Measurements from ENCODE around the gene CLMP.

The CLMP gene

GRCh38 chr11:123176785-123177184 is 18.3 kb downstream of the CLMP start:
- DNase-seq (ENCODE audit: low read depth), result no peak
- TF ChIP-seq, protein P1, sequence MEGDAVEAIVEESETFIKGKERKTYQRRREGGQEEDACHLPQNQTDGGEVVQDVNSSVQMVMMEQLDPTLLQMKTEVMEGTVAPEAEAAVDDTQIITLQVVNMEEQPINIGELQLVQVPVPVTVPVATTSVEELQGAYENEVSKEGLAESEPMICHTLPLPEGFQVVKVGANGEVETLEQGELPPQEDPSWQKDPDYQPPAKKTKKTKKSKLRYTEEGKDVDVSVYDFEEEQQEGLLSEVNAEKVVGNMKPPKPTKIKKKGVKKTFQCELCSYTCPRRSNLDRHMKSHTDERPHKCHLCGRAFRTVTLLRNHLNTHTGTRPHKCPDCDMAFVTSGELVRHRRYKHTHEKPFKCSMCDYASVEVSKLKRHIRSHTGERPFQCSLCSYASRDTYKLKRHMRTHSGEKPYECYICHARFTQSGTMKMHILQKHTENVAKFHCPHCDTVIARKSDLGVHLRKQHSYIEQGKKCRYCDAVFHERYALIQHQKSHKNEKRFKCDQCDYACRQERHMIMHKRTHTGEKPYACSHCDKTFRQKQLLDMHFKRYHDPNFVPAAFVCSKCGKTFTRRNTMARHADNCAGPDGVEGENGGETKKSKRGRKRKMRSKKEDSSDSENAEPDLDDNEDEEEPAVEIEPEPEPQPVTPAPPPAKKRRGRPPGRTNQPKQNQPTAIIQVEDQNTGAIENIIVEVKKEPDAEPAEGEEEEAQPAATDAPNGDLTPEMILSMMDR (conservative IDR thresholded peaks at IDR 0.05; ENCODE audit: low read length), result no peak
- no peak overlapping the region for H3K4me3 ChIP-seq (ENCODE audit: low read length)

DNA sequence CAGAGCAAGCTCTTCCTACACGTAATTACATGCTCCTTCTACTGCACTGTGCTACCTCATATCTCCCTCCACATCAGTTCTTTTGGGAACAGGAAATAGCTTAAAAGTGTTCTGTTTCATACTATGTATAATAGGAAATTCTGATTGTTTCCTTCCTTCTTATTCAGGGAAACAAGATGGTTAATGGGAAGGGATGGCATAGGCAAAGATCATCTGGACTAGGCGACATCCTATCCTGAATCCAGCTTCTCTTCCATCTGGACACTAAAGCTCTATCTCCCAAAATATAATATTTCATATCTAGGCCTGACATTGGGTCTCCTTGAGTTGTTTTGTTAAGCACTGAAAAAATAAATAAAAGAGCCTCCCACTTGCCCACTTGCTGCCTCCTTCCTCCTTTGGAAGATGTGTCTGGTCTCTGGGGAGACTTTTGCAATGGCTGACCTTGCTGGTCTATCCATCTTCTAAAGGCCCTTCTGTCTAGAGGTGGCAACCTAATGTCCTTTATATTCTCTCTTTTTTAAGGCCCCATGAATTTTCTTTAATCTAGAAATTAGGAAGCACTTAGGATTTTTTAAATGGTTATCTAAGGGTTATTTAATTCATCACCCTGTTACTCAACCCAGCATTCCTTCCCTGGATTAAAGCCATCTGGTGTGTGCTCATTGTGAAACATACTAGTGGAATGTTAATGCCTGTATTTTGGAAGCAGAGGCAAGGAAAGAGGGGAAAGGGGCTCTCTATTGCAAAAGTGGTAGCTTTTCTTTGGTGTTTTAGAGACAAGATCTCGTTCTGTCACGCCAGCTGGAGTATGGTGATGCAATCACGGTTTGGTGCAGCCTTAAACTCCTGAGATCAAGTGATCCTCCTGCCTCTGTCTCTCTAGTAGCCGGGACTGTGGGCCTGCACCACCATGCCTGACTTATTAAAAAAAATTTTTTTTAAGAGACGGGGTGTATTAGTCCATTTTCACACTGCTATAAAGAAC is 20.6 kb downstream of the CLMP start:
- peak; percentile 99 for DNase-seq (ENCODE audit: low read depth)
- H3K4me3 ChIP-seq (ENCODE audit: low read length), result no peak overlapping the region
- TF ChIP-seq, protein P1 (conservative IDR thresholded peaks at IDR 0.05; ENCODE audit: low read length), result no peak

DNA sequence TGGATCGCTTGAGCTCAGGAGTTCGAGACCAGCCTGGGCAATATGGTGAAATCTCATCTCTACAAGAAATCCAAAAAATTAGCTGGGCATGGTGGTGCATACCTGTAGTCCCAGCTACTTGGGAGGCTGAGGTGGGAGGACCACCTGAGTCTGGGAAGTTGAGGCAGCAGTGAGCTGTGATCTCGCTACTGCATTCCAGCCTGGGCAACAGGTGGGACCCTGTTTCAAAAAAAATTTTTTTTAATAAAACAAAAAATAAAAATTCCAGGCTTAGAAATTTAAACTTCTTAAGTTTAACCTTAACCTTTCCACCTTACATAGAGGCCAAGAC is 21.2 kb downstream of the CLMP start:
- no peak for DNase-seq (ENCODE audit: low read depth)
- no peak overlapping the region for H3K4me3 ChIP-seq (ENCODE audit: low read length)
- TF ChIP-seq, protein P1 (conservative IDR thresholded peaks at IDR 0.05; ENCODE audit: low read length), result no peak

DNA sequence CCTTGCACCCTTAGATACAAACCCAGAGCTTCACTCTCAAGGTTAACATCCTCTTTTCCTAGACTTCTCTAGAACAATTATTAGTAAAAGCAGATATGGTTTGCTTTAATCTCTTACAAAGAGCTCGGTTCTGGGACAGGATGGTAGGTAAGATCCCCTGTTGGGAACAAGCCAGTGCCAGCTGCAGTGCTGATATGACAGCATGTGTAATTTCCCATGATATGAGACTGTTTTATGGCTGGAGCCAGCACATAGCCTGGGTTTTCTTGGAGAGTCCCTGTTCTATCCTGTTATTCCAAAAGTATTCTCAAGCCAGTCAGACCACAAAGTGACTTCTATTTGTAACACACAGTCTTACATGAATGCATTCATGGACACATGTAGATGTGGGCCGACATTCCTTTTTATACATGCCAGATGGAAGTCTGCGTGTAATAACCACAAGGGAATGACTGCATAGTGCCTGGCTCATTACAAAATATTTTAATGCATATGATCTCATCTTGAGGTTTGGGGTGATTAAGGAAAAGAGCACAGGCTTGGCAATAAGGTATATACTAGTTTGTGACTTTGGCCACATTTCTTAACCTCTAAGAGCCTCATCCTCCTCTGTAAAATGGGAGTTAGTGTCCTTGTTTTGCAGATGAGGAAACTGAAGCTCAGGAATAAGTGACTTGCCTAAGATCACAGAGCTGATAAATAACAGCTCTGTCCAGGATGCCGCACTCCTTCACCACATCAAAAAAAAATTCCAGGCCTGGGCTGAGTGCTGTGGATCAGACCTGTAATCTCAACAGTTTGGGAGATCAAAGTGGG is 21.8 kb downstream of the CLMP start:
- TF ChIP-seq, protein P1 (conservative IDR thresholded peaks at IDR 0.05; ENCODE audit: low read length), result no peak
- no peak overlapping the region for H3K4me3 ChIP-seq (ENCODE audit: low read length)
- peak; percentile 100 for DNase-seq (ENCODE audit: low read depth)

DNA sequence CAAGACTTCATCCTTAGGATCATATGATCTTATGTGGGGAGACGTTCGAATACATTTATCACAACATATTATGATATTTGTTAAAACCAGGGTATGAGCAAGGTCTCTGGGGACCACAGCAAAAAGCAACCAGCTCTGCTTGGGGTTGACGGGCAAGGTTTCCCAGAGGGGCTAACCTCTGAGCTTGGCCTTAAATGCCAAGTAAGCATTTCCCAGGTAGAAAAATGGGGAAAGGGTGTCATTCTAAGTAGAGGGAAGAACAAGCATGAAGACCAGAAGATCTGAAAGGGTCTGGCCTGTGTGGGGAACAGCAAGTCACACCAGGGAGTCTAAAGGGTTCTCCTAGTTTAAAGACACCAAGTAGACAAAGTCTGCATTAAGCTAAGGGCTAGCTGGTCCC is 24.1 kb downstream of the CLMP start:
- TF ChIP-seq, protein P1 (conservative IDR thresholded peaks at IDR 0.05; ENCODE audit: low read length), result no peak
- no peak for DNase-seq (ENCODE audit: low read depth)
- H3K4me3 ChIP-seq (ENCODE audit: low read length), result no peak overlapping the region

- TF ChIP-seq, protein P1 (conservative IDR thresholded peaks at IDR 0.05; ENCODE audit: low read length), result no peak
- DNase-seq (ENCODE audit: low read depth), result no peak
- no peak overlapping the region for H3K4me3 ChIP-seq (ENCODE audit: low read length)
Measured at GRCh38 chr11:123169821-123170220, 25.2 kb downstream of the CLMP start.
